H1 (cell line): ENCODE data around the gene FAT1. TPM values are rescaled to one million over a fixed set of nuclear protein-coding genes. Genes with fewer than 3 reads are reported as not detected.

Experiments used
- CTCF ChIA-PET: fragments of 300-600 bp; sonication (Branson Sonifier 250); formaldehyde crosslinking; loops from one replicate; lab custom pipeline; 2021; ENCODE audit not compliant: partially characterized antibody; lab: Charles Lee
- POLR2A ChIA-PET: fragments of 300-600 bp; sonication (Branson Sonifier 250); formaldehyde crosslinking; loops from one replicate; lab custom pipeline; 2021; ENCODE audit warnings: inconsistent platforms; ENCODE audit not compliant: partially characterized antibody; lab: Charles Lee
- DNase-seq, 2 experiments: peaks; one replicate each; pipeline versions ENCODE4 v3.0.0 to v3.0.0-alpha.2; 2010 to 2022; ENCODE audit warnings: low spot score in 2 of 2, low read depth in 1 of 2, mixed read lengths in 1 of 2
- FAIRE-seq: peaks from 2 replicates; lab custom pipeline; 2011; peaks lifted over from hg19 to GRCh38; lab: Jason Lieb, UNC
- H2AFZ ChIP-seq: 2 replicates; pipeline ENCODE4 v1.8.1; 2012; ENCODE audit warnings: low read length, inconsistent platforms
- H2AK5ac ChIP-seq: 2 replicates; pipeline ENCODE4 v1.6.1; 2013; ENCODE audit warnings: low read depth, low read length
- H2BK120ac ChIP-seq: replicated peaks from 2 replicates; pipeline ENCODE3; 2013; ENCODE audit warnings: low read depth, low read length, inconsistent platforms
- H2BK12ac ChIP-seq: 2 replicates; pipeline ENCODE4 v1.6.1; 2013; ENCODE audit warnings: low read depth, low read length
- H2BK15ac ChIP-seq: 2 replicates; pipeline ENCODE4 v1.6.1; 2013; ENCODE audit warnings: low read length
- H2BK20ac ChIP-seq: 2 replicates; pipeline ENCODE4 v1.6.1; 2013; ENCODE audit warnings: low read length
- H2BK5ac ChIP-seq: 2 replicates; pipeline ENCODE4 v1.6.1; 2013; ENCODE audit warnings: low read depth, low read length
- H3K14ac ChIP-seq: 2 replicates; pipeline ENCODE4 v1.6.1; 2013; ENCODE audit warnings: inconsistent platforms; ENCODE audit not compliant: insufficient read length
- H3K18ac ChIP-seq: 2 replicates; pipeline ENCODE4 v1.6.1; 2013; ENCODE audit warnings: low read length; ENCODE audit errors: extremely low read depth
- H3K23ac ChIP-seq: 2 replicates; pipeline ENCODE4 v1.6.1; 2013; ENCODE audit warnings: inconsistent platforms; ENCODE audit not compliant: insufficient read length
- H3K23me2 ChIP-seq: 2 replicates; pipeline ENCODE4 v1.6.1; 2013; ENCODE audit warnings: low read depth, low read length
- H3K27ac ChIP-seq: 2 replicates; pipeline ENCODE4 v1.6.1; 2011; ENCODE audit warnings: low read depth, low read length, inconsistent platforms
- H3K27me3 ChIP-seq, 4 experiments: replicated peaks in 1 of 4; 1 replicate in 1 of 4; 2 replicates in 3 of 4; pipeline versions ENCODE4 v1.6.1 to v1.8.1; 2011 to 2013; ENCODE audit warnings: low read length in 3 of 4, mild to moderate bottlenecking in 3 of 4, inconsistent platforms in 2 of 4, mixed read lengths in 2 of 4, moderate library complexity in 1 of 4; ENCODE audit not compliant: control insufficient read depth in 3 of 4, insufficient read depth in 3 of 4; ENCODE audit errors: extremely low read depth in 1 of 4
- H3K36me3 ChIP-seq, 4 experiments: 2 replicates each; pipeline versions ENCODE4 v1.6.1 to v1.8.1; 2011 to 2013; ENCODE audit warnings: mild to moderate bottlenecking in 4 of 4, low read length in 3 of 4, moderate library complexity in 2 of 4, control low read depth in 1 of 4, inconsistent platforms in 1 of 4; ENCODE audit not compliant: insufficient read depth in 4 of 4, control insufficient read depth in 2 of 4
- H3K4ac ChIP-seq: replicated peaks from 2 replicates; pipeline ENCODE3; 2013; ENCODE audit warnings: low read length, low read depth, mixed read lengths, inconsistent platforms; ENCODE audit not compliant: insufficient read length
- H3K4me1 ChIP-seq, 4 experiments: replicated peaks in 1 of 4; 1 replicate in 1 of 4; 2 replicates in 3 of 4; pipeline versions ENCODE4 v1.6.1 to v1.8.1; 2011 to 2013; ENCODE audit warnings: low read length in 3 of 4, inconsistent platforms in 2 of 4, mixed read lengths in 1 of 4; ENCODE audit not compliant: insufficient read depth in 4 of 4, control insufficient read depth in 3 of 4
- H3K4me2 ChIP-seq, 2 experiments: 2 replicates each; pipeline versions ENCODE4 v1.6.1 to v1.8.1; 2011 to 2013; ENCODE audit warnings: low read depth in 2 of 2, low read length in 2 of 2, control low read depth in 1 of 2, inconsistent platforms in 1 of 2, mild to moderate bottlenecking in 1 of 2; ENCODE audit not compliant: insufficient read depth in 1 of 2
- H3K4me3 ChIP-seq, 4 experiments: fragments of 200-600, 300-600 bp in 1 of 4; sonication (generic), shearing (Covaris generic), sonication (Bioruptor Twin) in 1 of 4; 2 replicates each; pipeline versions ENCODE4 v1.5.1 to v1.8.1; 2011 to 2016; ENCODE audit warnings: low read length in 4 of 4, low read depth in 3 of 4, control low read depth in 2 of 4, inconsistent platforms in 2 of 4, mild to moderate bottlenecking in 2 of 4, mixed read lengths in 1 of 4, moderate library complexity in 1 of 4; ENCODE audit not compliant: insufficient read depth in 2 of 4; ENCODE audit errors: extremely low read depth in 1 of 4
- H3K56ac ChIP-seq: replicated peaks from 2 replicates; pipeline ENCODE3; 2013; ENCODE audit warnings: low read depth, mild to moderate bottlenecking, mixed read lengths, low read length, inconsistent platforms; ENCODE audit not compliant: insufficient read length
- H3K79me1 ChIP-seq: 2 replicates; pipeline ENCODE4 v1.6.1; 2013; ENCODE audit warnings: low read depth, low read length, control low read depth
- H3K79me2 ChIP-seq, 2 experiments: 2 replicates each; pipeline versions ENCODE4 v1.6.1 to v1.8.1; 2012 to 2013; ENCODE audit warnings: low read length in 2 of 2, mild to moderate bottlenecking in 2 of 2, inconsistent platforms in 1 of 2; ENCODE audit not compliant: insufficient read depth in 2 of 2, control insufficient read depth in 1 of 2
- H3K9ac ChIP-seq, 4 experiments: replicated peaks in 1 of 4; 1 replicate in 1 of 4; 2 replicates in 3 of 4; pipeline versions ENCODE4 v1.6.1 to v1.8.1; 2011 to 2013; ENCODE audit warnings: low read depth in 3 of 4, low read length in 3 of 4, control low read depth in 2 of 4, mild to moderate bottlenecking in 2 of 4, moderate library complexity in 2 of 4, inconsistent platforms in 1 of 4; ENCODE audit errors: extremely low read depth in 1 of 4
- H3K9me3 ChIP-seq, 2 experiments: 2 replicates each; pipeline versions ENCODE4 v1.6.1 to v1.8.1; 2012 to 2013; ENCODE audit warnings: mild to moderate bottlenecking in 2 of 2, moderate library complexity in 2 of 2, control low read depth in 1 of 2, inconsistent platforms in 1 of 2, low read depth in 1 of 2, low read length in 1 of 2, mixed read lengths in 1 of 2; ENCODE audit not compliant: insufficient read depth in 2 of 2
- H4K20me1 ChIP-seq, 2 experiments: replicated peaks in 1 of 2; 2 replicates each; pipeline versions ENCODE3 to v1.8.1; 2011 to 2013; ENCODE audit warnings: inconsistent platforms in 2 of 2, low read length in 2 of 2, mild to moderate bottlenecking in 1 of 2; ENCODE audit not compliant: insufficient read depth in 2 of 2, control insufficient read depth in 1 of 2
- H4K5ac ChIP-seq: 2 replicates; pipeline ENCODE4 v1.6.1; 2013; ENCODE audit warnings: low read length, low read depth, mixed read lengths, inconsistent platforms; ENCODE audit not compliant: insufficient read length
- H4K8ac ChIP-seq: 2 replicates; pipeline ENCODE4 v1.8.0; 2013; ENCODE audit warnings: mild to moderate bottlenecking, moderate library complexity, low read length, inconsistent platforms; ENCODE audit not compliant: insufficient read depth; ENCODE audit errors: extremely low read depth
- H4K91ac ChIP-seq: replicated peaks from 2 replicates; pipeline ENCODE3; 2013; ENCODE audit warnings: low read length, mixed read lengths, inconsistent platforms; ENCODE audit not compliant: insufficient read length
- BACH1 ChIP-seq: IDR thresholded peaks from 2 replicates; pipeline ENCODE4 v1.6.1; 2012; ENCODE audit warnings: low read length, improper control_type of control experiment
- CBX5 ChIP-seq: fragments of 300-800, 300-1000 bp; sonication (generic); IDR thresholded peaks from 2 replicates; pipeline ENCODE4 v1.7.1; 2016; ENCODE audit warnings: antibody characterized with exemption, low read length, low read depth
- CEBPB ChIP-seq: IDR thresholded peaks from 2 replicates; pipeline ENCODE4 v1.6.1; 2012; ENCODE audit warnings: low read depth, low read length
- CHD2 ChIP-seq: IDR thresholded peaks from 2 replicates; pipeline ENCODE4 v1.6.1; 2012; ENCODE audit warnings: low read length, improper control_type of control experiment
- HDAC2 ChIP-seq, 2 experiments: fragments of 300-600 bp in 1 of 2; sonication (generic) in 1 of 2; IDR thresholded peaks; 2 replicates each; pipeline ENCODE4 v1.6.1; 2011 to 2012; ENCODE audit warnings: low read depth in 2 of 2, low read length in 2 of 2, mild to moderate bottlenecking in 2 of 2, moderate library complexity in 2 of 2, borderline replicate concordance in 1 of 2, inconsistent platforms in 1 of 2
- KDM5A ChIP-seq: fragments of 200-600 bp; IDR thresholded peaks from 2 replicates; pipeline ENCODE4 v1.7.1; 2012; ENCODE audit warnings: mild to moderate bottlenecking, low read length, inconsistent platforms, mixed read lengths
- NANOG ChIP-seq: IDR thresholded peaks from 2 replicates; pipeline ENCODE4 v1.6.1; 2011; ENCODE audit warnings: low read length, low read depth, mild to moderate bottlenecking, inconsistent platforms; ENCODE audit not compliant: insufficient read depth, poor library complexity, severe bottlenecking
- RNF2 ChIP-seq: fragments of 200-900, 300-1000 bp; sonication (generic); IDR thresholded peaks from 2 replicates; pipeline ENCODE4 v1.7.1; 2016; ENCODE audit warnings: borderline replicate concordance, low read depth, mild to moderate bottlenecking, antibody characterized with exemption, low read length; ENCODE audit not compliant: poor library complexity, severe bottlenecking; ENCODE audit errors: missing control alignments
- SAP30 ChIP-seq: fragments of 300-600 bp; sonication (generic); IDR thresholded peaks from 2 replicates; pipeline ENCODE4 v1.7.1; 2012; ENCODE audit warnings: low read length, moderate library complexity, mild to moderate bottlenecking, inconsistent platforms; ENCODE audit not compliant: insufficient read depth, insufficient replicate concordance
- SIRT6 ChIP-seq: IDR thresholded peaks from one replicate; pipeline ENCODE4 v1.7.1; 2012; ENCODE audit warnings: low read length, inconsistent platforms
- TEAD4 ChIP-seq: IDR thresholded peaks from 2 replicates; pipeline ENCODE4 v1.6.1; 2012; ENCODE audit warnings: low read depth, low read length, inconsistent platforms, mixed read lengths
- WGBS, 2 experiments: shearing (Covaris generic) in 1 of 2; methylation state at CpG; one replicate each; pipeline versions ENCODE4 v1.1.6 to v1.1.7; 2013 to 2015; ENCODE audit warnings: low lambda C conversion rate in 2 of 2, mixed read lengths in 2 of 2, inconsistent platforms in 1 of 2, low coverage in 1 of 2, missing lambda C conversion rate in 1 of 2; ENCODE audit not compliant: insufficient replicate concordance in 2 of 2, insufficient coverage in 1 of 2, insufficient read length in 1 of 2; ENCODE audit errors: extremely low coverage in 1 of 2, missing lambda C conversion rate in 1 of 2; 5-methylcytosine and 5-hydroxymethylcytosine counted together
- polyA plus RNA-seq, 7 experiments: library from polyadenylated mRNA; depleted of rRNA in 3 of 7; stranded (reverse) in 5 of 7; unstranded in 2 of 7; fragments of >200 nt in 5 of 7; fragments of 200-250 nt in 2 of 7; gene quantifications; 1 replicate in 5 of 7; 2 replicates in 1 of 7; 4 replicates in 1 of 7; pipeline versions ENCODE4 v1.2.1 to v1.2.3, GENCODE V29; 2011 to 2013; ENCODE audit warnings: missing spikeins in 2 of 7, mixed read lengths in 2 of 7
- total RNA-seq: library from RNA; stranded (reverse); fragmentation: NEBNext Ultra II Directional; extraction: Animal tissue kit (Norgen Biotek cat#: 25700); gene quantifications from 2 replicates; pipeline ENCODE4 v1.2.1, GENCODE V29; 2021
- TF ChIP-seq, protein P1 (sequence below): IDR thresholded peaks from 2 replicates; pipeline ENCODE4 v1.6.1; 2011; ENCODE audit warnings: low read length, improper control_type of control experiment

Gene FAT1
- total and polyA plus RNA-seq, 2 of the 8 experiments (the other 6 are each of a cell fraction or from before 2014, with no cell fraction given), result 94.4 to 137 TPM

DNA sequence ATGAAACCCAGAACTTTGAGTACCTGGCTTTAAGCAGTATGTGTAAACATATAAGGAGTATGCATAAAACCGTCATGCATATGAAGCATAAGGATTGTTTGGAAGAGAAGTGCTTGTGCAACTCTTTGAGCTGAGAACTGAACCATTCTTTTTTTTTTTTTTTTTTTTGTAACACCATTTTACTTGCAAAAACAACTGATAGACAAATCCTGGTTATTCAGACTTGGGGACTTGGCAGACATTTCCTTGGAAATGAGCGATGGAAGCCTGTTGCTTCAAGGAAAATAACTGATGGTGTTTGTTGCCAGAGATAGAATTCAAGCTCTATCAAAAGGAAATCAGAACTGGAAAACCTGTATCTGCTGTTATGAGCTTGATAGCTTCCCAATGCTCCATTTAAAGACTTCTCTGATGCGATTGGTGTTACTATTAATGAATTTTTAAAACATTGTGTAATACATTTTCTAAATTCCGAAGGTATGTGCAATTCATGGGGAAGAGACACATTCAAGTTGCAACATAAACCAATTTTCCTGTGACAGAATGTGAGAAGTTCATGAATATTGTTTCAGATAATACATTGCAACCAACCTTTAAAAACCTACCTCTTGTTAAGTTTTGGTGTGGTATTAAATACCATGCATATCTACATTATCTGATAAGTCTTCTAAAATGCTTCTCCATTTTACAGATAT, 47.0 kb upstream of the FAT1 start:
- no peak for FAIRE-seq
- peaks cover 0 to 1% (median 0%) of the 10 kb centered on the region in 4 experiments; a peak in 2 of 7 replicates for H3K4me1 ChIP-seq
- no peaks in the 10 kb centered on the region for H3K79me1 ChIP-seq
- POLR2A ChIA-PET, result no interaction called here
- H2BK5ac ChIP-seq, result no peak overlapping the region
- no peaks in the 10 kb centered on the region for H3K36me3 ChIP-seq
- CTCF ChIA-PET, result interaction anchor here (0.7 kb wide), 1 partner anchor 10 kb away, joined by 3 read pairs; no protein-coding TSS in a partner anchor
- H4K91ac ChIP-seq, result no peak overlapping the region
- H3K27me3 ChIP-seq, result no peaks in the 10 kb centered on the region
- WGBS, 2 experiments, result 88% methylated on average over 4 of the region's 4 CpGs; no CpG with 5 or more reads in 1 of the 2 experiments
- H3K4me3 ChIP-seq, result no peak overlapping the region
- no peak for DNase-seq
- no peak overlapping the region for H3K4ac ChIP-seq
- no peak overlapping the region for H3K56ac ChIP-seq
- H3K23ac ChIP-seq, result no peak overlapping the region
- no peak overlapping the region for H2BK15ac ChIP-seq
- no peaks in the 10 kb centered on the region for H3K9me3 ChIP-seq
- no peak overlapping the region for H3K14ac ChIP-seq
- H4K8ac ChIP-seq, result no peak overlapping the region
- no peaks in the 10 kb centered on the region for H3K23me2 ChIP-seq
- no peaks in the 10 kb centered on the region for H4K20me1 ChIP-seq
- no peak overlapping the region for H3K9ac ChIP-seq
- H2BK120ac ChIP-seq, result no peak overlapping the region
- H2AK5ac ChIP-seq, result no peak overlapping the region
- no peak overlapping the region for H3K4me2 ChIP-seq
- no peak overlapping the region for H4K5ac ChIP-seq
- H2AFZ ChIP-seq, result no peak overlapping the region
- no peak overlapping the region for H2BK12ac ChIP-seq
- no peaks in the 10 kb centered on the region for H3K79me2 ChIP-seq
- no peak overlapping the region for H2BK20ac ChIP-seq
- no peak overlapping the region for H3K18ac ChIP-seq
- H3K27ac ChIP-seq, result no peak overlapping the region
- TF ChIP-seq, protein P1, sequence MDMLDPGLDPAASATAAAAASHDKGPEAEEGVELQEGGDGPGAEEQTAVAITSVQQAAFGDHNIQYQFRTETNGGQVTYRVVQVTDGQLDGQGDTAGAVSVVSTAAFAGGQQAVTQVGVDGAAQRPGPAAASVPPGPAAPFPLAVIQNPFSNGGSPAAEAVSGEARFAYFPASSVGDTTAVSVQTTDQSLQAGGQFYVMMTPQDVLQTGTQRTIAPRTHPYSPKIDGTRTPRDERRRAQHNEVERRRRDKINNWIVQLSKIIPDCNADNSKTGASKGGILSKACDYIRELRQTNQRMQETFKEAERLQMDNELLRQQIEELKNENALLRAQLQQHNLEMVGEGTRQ, result no peak
- TF ChIP-seq SAP30 (no peak), TEAD4 (no peak), BACH1 (no peak), KDM5A (no peak), CBX5 (no peak), RNF2 (no peak), CEBPB (no peak), NANOG (no peak), SIRT6 (no peak), CHD2 (no peak), HDAC2 (IDR thresholded peaks at IDR 0.05; ENCODE audit: borderline replicate concordance in 1 of 2, low read depth in 2 of 2, low read length in 2 of 2) (no peak)
